ENCODE results near the gene PTK7.
A peak's percentile ranks its signal among the peaks of the same experiment; 100 is the strongest.

The PTK7 gene

GRCh38 chr6:43062818-43063217 is 13.3 kb upstream of the PTK7 start:
- TF ChIP-seq MAX (IDR thresholded peaks at IDR 0.05) (no peak), USF1 (IDR thresholded peaks at IDR 0.05) (no peak)

- peak; percentile 66 for TF ChIP-seq RAD21 (IDR thresholded peaks at IDR 0.05; ENCODE audit: low read depth)
- no peak for TF ChIP-seq FOXM1 (IDR thresholded peaks at IDR 0.05; ENCODE audit: borderline replicate concordance, low read depth)
These were observed 6.0 kb upstream of the PTK7 start for GRCh38 chr6:43070028-43070632.

- no peak for TF ChIP-seq ZBTB7A (IDR thresholded peaks at IDR 0.05; ENCODE audit: low read depth)
- no peak for TF ChIP-seq MAX (IDR thresholded peaks at IDR 0.05)
- no peak for TF ChIP-seq EP300 (IDR thresholded peaks at IDR 0.05; ENCODE audit: borderline replicate concordance)
- no peak for TF ChIP-seq REST (IDR thresholded peaks at IDR 0.05; ENCODE audit: low read depth)
- no peak for TF ChIP-seq NFIC (IDR thresholded peaks at IDR 0.05)
- no peak for TF ChIP-seq YY1 (IDR thresholded peaks at IDR 0.05; ENCODE audit: low read depth)
- no peak for TF ChIP-seq USF1 (IDR thresholded peaks at IDR 0.05)
- no peak for TF ChIP-seq TAF1 (IDR thresholded peaks at IDR 0.05; ENCODE audit: low read depth)
- TF ChIP-seq FOXM1 (IDR thresholded peaks at IDR 0.05; ENCODE audit: borderline replicate concordance, low read depth), result no peak
- no peak for TF ChIP-seq CREB1 (IDR thresholded peaks at IDR 0.05; ENCODE audit: low read depth)
- TF ChIP-seq EGR1 (IDR thresholded peaks at IDR 0.05), result no peak; the same call in 1 of the 2 replicates
- TF ChIP-seq TEAD4 (IDR thresholded peaks at IDR 0.05), result no peak
- no peak for TF ChIP-seq RAD21 (IDR thresholded peaks at IDR 0.05; ENCODE audit: low read depth)
- no peak for TF ChIP-seq CEBPB (IDR thresholded peaks at IDR 0.05)
- no peak for TF ChIP-seq TCF12 (IDR thresholded peaks at IDR 0.05; ENCODE audit: low read depth)
These were observed 1.1 kb upstream of the PTK7 start for GRCh38 chr6:43074847-43075669.

- TF ChIP-seq REST (IDR thresholded peaks at IDR 0.05; ENCODE audit: low read depth), result no peak
- no peak for TF ChIP-seq FOXM1 (IDR thresholded peaks at IDR 0.05; ENCODE audit: borderline replicate concordance, low read depth)
- peak; percentile 48 for TF ChIP-seq TAF1 (IDR thresholded peaks at IDR 0.05; ENCODE audit: low read depth)
- no peak for TF ChIP-seq YY1 (IDR thresholded peaks at IDR 0.05; ENCODE audit: low read depth)
- TF ChIP-seq TCF12 (IDR thresholded peaks at IDR 0.05; ENCODE audit: low read depth), result no peak
- TF ChIP-seq TEAD4 (IDR thresholded peaks at IDR 0.05), result no peak
- peak; percentile 53 for TF ChIP-seq MAX (IDR thresholded peaks at IDR 0.05)
- TF ChIP-seq EGR1 (IDR thresholded peaks at IDR 0.05), result no peak
- no peak for TF ChIP-seq NFIC (IDR thresholded peaks at IDR 0.05)
- no peak for TF ChIP-seq CEBPB (IDR thresholded peaks at IDR 0.05)
- TF ChIP-seq USF1 (IDR thresholded peaks at IDR 0.05), result 0 out of 2 replicates have a peak, but pooled peaks have one; percentile 13
- no peak for TF ChIP-seq EP300 (IDR thresholded peaks at IDR 0.05; ENCODE audit: borderline replicate concordance)
- peak; percentile 68 for TF ChIP-seq ZBTB7A (IDR thresholded peaks at IDR 0.05; ENCODE audit: low read depth)
- TF ChIP-seq RAD21 (IDR thresholded peaks at IDR 0.05; ENCODE audit: low read depth), result peak; percentile 2; the same call in 1 of the 2 replicates
- TF ChIP-seq CREB1 (IDR thresholded peaks at IDR 0.05; ENCODE audit: low read depth), result no peak
These were observed 584 bp downstream of the PTK7 start for GRCh38 chr6:43076464-43077332.

All from Ishikawa (cell line).